HG03039 (cell line): ENCODE results near the gene KLRF1.
"Not testable (repeated sequence)": the region's sequence is repeated elsewhere in the genome, so short reads cannot be mapped to it uniquely, and the experiment has no call there.

Experiments used
- ATAC-seq: cut with Tn5 transposase; IDR thresholded peaks from one replicate; pipeline ENCODE4 v1.9.1; 2021; ENCODE audit warnings: mild to moderate bottlenecking, moderate library complexity; ENCODE audit not compliant: unreplicated experiment

Gene KLRF1

DNA sequence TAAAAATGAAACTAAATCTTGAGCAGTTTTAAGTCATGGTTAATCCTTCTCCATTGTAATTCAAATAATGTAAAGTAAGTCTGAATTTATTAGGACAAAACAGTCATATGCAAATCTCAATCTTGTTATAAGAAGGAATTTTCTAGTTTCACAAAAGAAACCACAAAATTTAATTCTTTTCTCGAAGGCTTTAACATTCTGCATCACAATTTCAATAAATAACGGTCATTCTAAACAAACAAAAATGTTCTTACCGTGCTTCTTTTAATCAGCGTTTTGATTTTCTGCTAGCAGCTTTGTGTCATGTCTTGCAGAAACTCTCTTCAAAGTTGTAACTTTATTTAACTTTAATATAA lies 41.6 kb downstream of the KLRF1 start:
- ATAC-seq: no peak

DNA sequence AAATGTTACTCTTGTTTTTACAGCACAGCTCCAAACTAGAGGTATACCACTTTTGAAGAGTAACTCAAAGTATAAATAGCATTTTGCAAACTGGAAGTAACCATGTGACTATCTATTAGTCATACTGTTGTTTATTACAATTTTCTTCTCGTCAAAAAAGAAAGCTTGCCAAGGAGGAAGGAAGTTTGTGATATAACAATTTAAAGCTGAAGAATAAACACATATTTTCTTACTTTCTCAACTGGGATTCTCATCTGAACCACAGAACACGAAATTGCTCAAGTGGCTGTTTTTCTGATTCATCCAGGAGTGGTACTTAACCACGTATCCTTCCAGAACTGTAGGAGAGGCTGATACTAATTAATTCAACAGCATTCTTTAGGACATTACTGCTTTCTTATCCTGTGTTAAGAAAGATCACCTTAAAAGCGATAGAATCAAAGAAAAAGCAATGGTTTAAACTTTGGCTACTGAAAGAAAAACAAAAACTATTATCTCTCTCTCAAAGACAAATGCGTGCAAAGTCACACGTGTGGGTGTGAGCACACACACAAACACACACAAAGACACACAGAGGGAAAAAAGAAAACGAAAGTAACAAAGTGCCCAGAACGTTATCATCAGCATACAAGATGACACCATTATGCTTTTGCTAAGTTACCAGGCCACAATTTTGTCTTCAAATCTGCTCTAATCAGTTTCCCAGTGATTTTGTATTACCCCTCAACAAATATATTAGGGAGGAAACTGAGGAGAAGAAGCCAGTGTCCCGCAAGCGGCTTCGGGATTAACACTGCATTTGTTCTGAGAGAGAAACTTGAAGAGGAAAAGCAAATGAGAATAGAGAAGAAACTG lies 42.3 kb downstream of the KLRF1 start, which contains the start of gene CLEC2B:
Gene CLEC2B, minus strand, starts transcription at position 48 of the 855 bp plus-strand sequence.
- no peak for ATAC-seq

GRCh38 chr12:9870286-9870866 lies 43.1 kb downstream of the KLRF1 start:
- no peak for ATAC-seq

DNA sequence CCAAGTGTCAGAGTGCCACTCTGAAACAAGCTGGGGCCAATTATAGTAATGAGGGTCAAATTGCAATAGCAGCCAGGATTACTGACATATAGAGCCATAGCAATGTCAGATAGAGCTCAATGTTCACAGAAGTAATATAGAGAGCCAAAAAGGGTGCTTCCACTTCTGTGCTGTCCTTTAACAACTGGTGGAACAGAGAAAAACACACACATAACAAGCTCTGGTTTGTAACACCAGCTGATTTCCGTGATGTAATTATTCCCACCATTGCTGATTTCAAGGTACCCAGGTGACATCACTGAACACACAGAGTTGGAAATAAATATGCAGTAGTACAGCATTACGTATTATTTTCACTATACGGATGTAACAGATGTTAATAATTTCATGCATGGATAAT lies 44.9 kb downstream of the KLRF1 start:
- ATAC-seq: no peak

GRCh38 chr12:9872742-9873141 lies 45.5 kb downstream of the KLRF1 start:
- ATAC-seq: no peak

- not testable (repeated sequence) for ATAC-seq
Observed at GRCh38 chr12:9876120-9876519, 48.8 kb downstream of the KLRF1 start.

- ATAC-seq: no peak
Observed at GRCh38 chr12:9880532-9881078, 53.3 kb downstream of the KLRF1 start.

- ATAC-seq: no peak
Observed at GRCh38 chr12:9881246-9881645, 54.0 kb downstream of the KLRF1 start, which contains the start of gene KLRF2. Gene KLRF2 (plus strand): TSS chr12:9881489. CDS start chr12:9881596, 107 bp downstream.

- ATAC-seq: no peak
Observed at GRCh38 chr12:9881988-9882387, 54.7 kb downstream of the KLRF1 start.

DNA sequence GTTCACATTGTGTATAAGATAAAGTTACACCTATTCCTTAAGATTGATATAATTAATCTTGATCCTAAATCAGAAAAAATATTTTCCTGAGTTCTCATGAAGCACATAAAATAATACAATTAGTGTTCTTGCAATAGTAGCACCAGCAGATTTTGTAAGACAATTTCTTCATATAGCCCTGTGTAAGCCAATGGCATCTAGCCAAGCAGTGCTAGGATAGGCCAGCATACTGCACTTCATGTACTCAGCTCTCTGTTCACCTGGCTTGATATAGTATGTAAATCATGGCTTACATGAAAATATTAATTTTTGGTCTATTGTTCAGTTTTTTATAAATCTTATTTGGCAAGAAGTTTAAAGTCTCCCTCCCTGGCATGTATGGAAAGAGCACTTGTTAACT lies 55.9 kb downstream of the KLRF1 start:
- ATAC-seq: no peak

DNA sequence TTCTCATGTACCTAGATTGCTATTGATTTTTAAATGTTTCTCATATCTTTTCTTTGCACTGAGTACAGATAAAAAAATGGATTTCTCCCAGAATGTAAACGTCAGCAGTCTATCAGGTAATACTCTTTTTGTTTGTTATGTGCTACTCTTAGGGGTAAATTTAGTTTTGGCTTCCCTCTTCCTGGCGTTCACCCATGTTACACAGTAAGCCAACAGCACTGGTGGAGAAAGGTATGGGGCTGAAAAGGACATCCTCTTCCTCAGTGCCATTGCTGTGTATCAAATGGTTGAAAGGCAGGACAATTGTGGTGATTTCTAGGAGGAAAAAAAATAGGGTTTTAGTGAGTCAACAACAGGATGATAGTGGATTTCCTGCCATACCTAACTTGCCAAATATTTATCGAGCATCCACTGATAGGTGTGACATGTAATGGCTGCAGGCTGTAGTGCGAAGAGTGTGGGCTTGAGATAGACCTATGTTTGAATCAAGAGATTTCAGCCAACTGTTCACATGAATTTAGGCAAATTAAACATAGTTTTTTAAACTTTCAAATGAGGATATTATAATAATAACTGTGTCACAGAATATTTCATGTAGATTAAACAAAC lies 61.5 kb downstream of the KLRF1 start:
- ATAC-seq: no peak
